ENCODE data around the gene DOP1A. TPM values are rescaled to one million over a fixed set of nuclear protein-coding genes. Genes with fewer than 3 reads are reported as not detected.

DOP1A gene
- total and polyA plus RNA-seq, 2 of the 4 experiments (the other 2 are of a cell fraction): 6.0 to 32.4 TPM

- CTCF ChIA-PET: no interaction called here
- no TSS peak for BruUV-seq (replicated peaks)
- POLR2A ChIA-PET (ENCODE audit: unreplicated experiment): no interaction called here
Observed at GRCh38 chr6:83042467-83043053, 24.9 kb upstream of the DOP1A start.

More at GRCh38 chr6:83042467-83043053, 24.9 kb upstream of the DOP1A start:
- no peak overlapping the region for H2AFZ ChIP-seq (replicated peaks; ENCODE audit: low read length, poor library complexity)
- no peaks in the 10 kb centered on the region for H3K27me3 ChIP-seq (ENCODE audit: control insufficient read depth, insufficient read depth, low read length)
- H4K20me1 ChIP-seq (ENCODE audit: insufficient read depth, low read length): no peaks in the 10 kb centered on the region
- no peak overlapping the region for H2AK9ac ChIP-seq (replicated peaks; ENCODE audit: low read depth, low read length, poor library complexity)
- DNase-seq (no peak), ATAC-seq (ENCODE audit: low read depth) (no peak)
- no peaks in the 10 kb centered on the region for H3K9me3 ChIP-seq (ENCODE audit: control insufficient read depth, insufficient read depth, low read length)
- H3K23ac ChIP-seq (ENCODE audit: low read depth, low read length): no peak overlapping the region
- H3K18ac ChIP-seq (ENCODE audit: low read depth, low read length): no peak overlapping the region
- H2BK120ac ChIP-seq (ENCODE audit: low read depth, low read length): no peak overlapping the region
- H3K4me2 ChIP-seq (ENCODE audit: low read depth, low read length): no peak overlapping the region
- no peaks in the 10 kb centered on the region; the same call in 1 of the 2 replicates for H3K36me3 ChIP-seq (ENCODE audit: control insufficient read depth, insufficient read depth, low read length)
- H4K91ac ChIP-seq (ENCODE audit: insufficient read depth, low read depth, low read length): no peak overlapping the region
- H3K27ac ChIP-seq (ENCODE audit: insufficient read depth, low read length): no peak overlapping the region
- H3K14ac ChIP-seq (replicated peaks; ENCODE audit: low read depth, low read length): no peak overlapping the region
- H3K9ac ChIP-seq (ENCODE audit: low read depth, low read length): no peak overlapping the region
- no peak overlapping the region for H2AK5ac ChIP-seq (ENCODE audit: low read depth, low read length)
- no peak overlapping the region for H3K4me3 ChIP-seq (ENCODE audit: insufficient read depth, low read depth, low read length)
- no peaks in the 10 kb centered on the region; the same call in 1 of the 2 replicates for H3K9me1 ChIP-seq (ENCODE audit: insufficient read depth, low read length)
- no CpG with 5 or more reads among the region's 4 CpGs for WGBS, 2 experiments (ENCODE audit: extremely low coverage in 2 of 2, insufficient read length in 1 of 2)
- no peak overlapping the region for H4K5ac ChIP-seq (ENCODE audit: low read depth, low read length)
- H2BK20ac ChIP-seq (ENCODE audit: low read depth, low read length): no peak overlapping the region
- intact Hi-C loops (cut with micrococcal nuclease) (no loop called here), in situ Hi-C loops (cut with MboI; ENCODE audit: low sequenced_read_pairs) (no loop called here), dilution Hi-C loops (cut with HindIII; ENCODE audit: low sequenced_read_pairs, unreplicated experiment) (no loop called here)
- H2BK15ac ChIP-seq (ENCODE audit: low read depth, low read length): no peak overlapping the region
- no peak overlapping the region for H2BK5ac ChIP-seq (ENCODE audit: low read depth, low read length, poor library complexity, severe bottlenecking)
- H4K8ac ChIP-seq (ENCODE audit: low read depth in 2 of 2, low read length in 2 of 2): no peak overlapping the region
- H3K4me1 ChIP-seq (ENCODE audit: control insufficient read depth, insufficient read depth, low read length): no peaks in the 10 kb centered on the region
- H3K4ac ChIP-seq (ENCODE audit: low read depth, low read length): no peak overlapping the region
- no peak overlapping the region for H3K56ac ChIP-seq (ENCODE audit: extremely low read depth, insufficient read depth, low read length)
- H3K79me1 ChIP-seq (ENCODE audit: low read depth in 1 of 2, low read length in 2 of 2): no peaks in the 10 kb centered on the region
- no peak for TF ChIP-seq MXI1 (IDR thresholded peaks at IDR 0.05; ENCODE audit: borderline replicate concordance, low read depth, low read length)
- TF ChIP-seq, protein P1, sequence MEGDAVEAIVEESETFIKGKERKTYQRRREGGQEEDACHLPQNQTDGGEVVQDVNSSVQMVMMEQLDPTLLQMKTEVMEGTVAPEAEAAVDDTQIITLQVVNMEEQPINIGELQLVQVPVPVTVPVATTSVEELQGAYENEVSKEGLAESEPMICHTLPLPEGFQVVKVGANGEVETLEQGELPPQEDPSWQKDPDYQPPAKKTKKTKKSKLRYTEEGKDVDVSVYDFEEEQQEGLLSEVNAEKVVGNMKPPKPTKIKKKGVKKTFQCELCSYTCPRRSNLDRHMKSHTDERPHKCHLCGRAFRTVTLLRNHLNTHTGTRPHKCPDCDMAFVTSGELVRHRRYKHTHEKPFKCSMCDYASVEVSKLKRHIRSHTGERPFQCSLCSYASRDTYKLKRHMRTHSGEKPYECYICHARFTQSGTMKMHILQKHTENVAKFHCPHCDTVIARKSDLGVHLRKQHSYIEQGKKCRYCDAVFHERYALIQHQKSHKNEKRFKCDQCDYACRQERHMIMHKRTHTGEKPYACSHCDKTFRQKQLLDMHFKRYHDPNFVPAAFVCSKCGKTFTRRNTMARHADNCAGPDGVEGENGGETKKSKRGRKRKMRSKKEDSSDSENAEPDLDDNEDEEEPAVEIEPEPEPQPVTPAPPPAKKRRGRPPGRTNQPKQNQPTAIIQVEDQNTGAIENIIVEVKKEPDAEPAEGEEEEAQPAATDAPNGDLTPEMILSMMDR (conservative IDR thresholded peaks at IDR 0.05; ENCODE audit: low read depth, low read length): no peak
- no peak for TF ChIP-seq FOS (IDR thresholded peaks at IDR 0.05; ENCODE audit: low read depth, low read length)
- no peak for TF ChIP-seq RFX5 (IDR thresholded peaks at IDR 0.05; ENCODE audit: low read depth, low read length)
- TF ChIP-seq, protein P2, sequence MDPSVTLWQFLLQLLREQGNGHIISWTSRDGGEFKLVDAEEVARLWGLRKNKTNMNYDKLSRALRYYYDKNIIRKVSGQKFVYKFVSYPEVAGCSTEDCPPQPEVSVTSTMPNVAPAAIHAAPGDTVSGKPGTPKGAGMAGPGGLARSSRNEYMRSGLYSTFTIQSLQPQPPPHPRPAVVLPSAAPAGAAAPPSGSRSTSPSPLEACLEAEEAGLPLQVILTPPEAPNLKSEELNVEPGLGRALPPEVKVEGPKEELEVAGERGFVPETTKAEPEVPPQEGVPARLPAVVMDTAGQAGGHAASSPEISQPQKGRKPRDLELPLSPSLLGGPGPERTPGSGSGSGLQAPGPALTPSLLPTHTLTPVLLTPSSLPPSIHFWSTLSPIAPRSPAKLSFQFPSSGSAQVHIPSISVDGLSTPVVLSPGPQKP (IDR thresholded peaks at IDR 0.05; ENCODE audit: borderline replicate concordance, low read depth, low read length): no peak
- no peak for TF ChIP-seq RCOR1 (IDR thresholded peaks at IDR 0.05; ENCODE audit: insufficient replicate concordance, low read length)
- TF ChIP-seq NFE2L2 (IDR thresholded peaks at IDR 0.05; ENCODE audit: low read depth, low read length): no peak
- no peak for TF ChIP-seq USF2 (IDR thresholded peaks at IDR 0.05; ENCODE audit: low read depth, low read length)
- TF ChIP-seq MAZ (IDR thresholded peaks at IDR 0.05; ENCODE audit: borderline replicate concordance, low read depth, low read length): no peak
- TF ChIP-seq CHD1 (IDR thresholded peaks at IDR 0.05; ENCODE audit: low read depth, low read length): no peak
- no peak for TF ChIP-seq BHLHE40 (IDR thresholded peaks at IDR 0.05; ENCODE audit: low read depth, low read length)
- no peak for TF ChIP-seq MAFK (IDR thresholded peaks at IDR 0.05; ENCODE audit: low read depth, low read length)
- TF ChIP-seq CEBPB (IDR thresholded peaks at IDR 0.05; ENCODE audit: low read depth, low read length): no peak

Measured in IMR-90 (cell line).